HG02610 (cell line): Measurements from ENCODE around the gene MYBPC2.
A peak's percentile ranks its signal among the peaks of the same experiment; 100 is the strongest.

Experiments
- ATAC-seq: cut with Tn5 transposase; IDR thresholded peaks from one replicate; pipeline ENCODE4 v1.9.1; 2021; ENCODE audit warnings: mild to moderate bottlenecking, moderate library complexity; ENCODE audit not compliant: unreplicated experiment

MYBPC2 gene

GRCh38 chr19:50496189-50497021, 63.7 kb downstream of the MYBPC2 start:
- no peak for ATAC-seq

- ATAC-seq, result no peak
Measured at GRCh38 chr19:50497022-50497405, 64.3 kb downstream of the MYBPC2 start.

- no peak for ATAC-seq
Measured at GRCh38 chr19:50498219-50499056, 65.7 kb downstream of the MYBPC2 start.

- no peak for ATAC-seq
Measured at GRCh38 chr19:50500060-50500752, 67.5 kb downstream of the MYBPC2 start.

- no peak for ATAC-seq
Measured at GRCh38 chr19:50500753-50501151, 68.1 kb downstream of the MYBPC2 start.

- no peak for ATAC-seq
Measured at GRCh38 chr19:50501186-50501567, 68.5 kb downstream of the MYBPC2 start.

GRCh38 chr19:50501568-50502475, 69.1 kb downstream of the MYBPC2 start:
- no peak for ATAC-seq

- no peak for ATAC-seq
Measured at GRCh38 chr19:50505856-50506611, 73.3 kb downstream of the MYBPC2 start.

GRCh38 chr19:50506700-50507099, 74.0 kb downstream of the MYBPC2 start:
- no peak for ATAC-seq

- ATAC-seq, result no peak
Measured at GRCh38 chr19:50507376-50507775, 74.7 kb downstream of the MYBPC2 start.

GRCh38 chr19:50508843-50509190, 76.1 kb downstream of the MYBPC2 start:
- ATAC-seq, result no peak

GRCh38 chr19:50509366-50509765, 76.7 kb downstream of the MYBPC2 start:
- no peak for ATAC-seq

- ATAC-seq, result no peak
Measured at GRCh38 chr19:50510121-50510670, 77.5 kb downstream of the MYBPC2 start.

GRCh38 chr19:50510700-50511068, 78.0 kb downstream of the MYBPC2 start:
- no peak for ATAC-seq

GRCh38 chr19:50511069-50511822, 78.6 kb downstream of the MYBPC2 start, which contains the start of gene JOSD2:
JOSD2 (minus strand) TSS chr19:50511191; CDS start chr19:50510431, 760 bp downstream.
- ATAC-seq, result peak; percentile 85

GRCh38 chr19:50512112-50512998, 79.7 kb downstream of the MYBPC2 start:
- ATAC-seq, result no peak

- ATAC-seq, result no peak
Measured at GRCh38 chr19:50512999-50513745, 80.5 kb downstream of the MYBPC2 start.
